Measurements from ENCODE around the gene GIT1. TPM values are rescaled to one million over a fixed set of nuclear protein-coding genes. Genes with fewer than 3 reads are reported as not detected.

Gene GIT1
- total RNA-seq, 2 experiments from 2014 or later = 35.5 to 37.5 TPM

DNA sequence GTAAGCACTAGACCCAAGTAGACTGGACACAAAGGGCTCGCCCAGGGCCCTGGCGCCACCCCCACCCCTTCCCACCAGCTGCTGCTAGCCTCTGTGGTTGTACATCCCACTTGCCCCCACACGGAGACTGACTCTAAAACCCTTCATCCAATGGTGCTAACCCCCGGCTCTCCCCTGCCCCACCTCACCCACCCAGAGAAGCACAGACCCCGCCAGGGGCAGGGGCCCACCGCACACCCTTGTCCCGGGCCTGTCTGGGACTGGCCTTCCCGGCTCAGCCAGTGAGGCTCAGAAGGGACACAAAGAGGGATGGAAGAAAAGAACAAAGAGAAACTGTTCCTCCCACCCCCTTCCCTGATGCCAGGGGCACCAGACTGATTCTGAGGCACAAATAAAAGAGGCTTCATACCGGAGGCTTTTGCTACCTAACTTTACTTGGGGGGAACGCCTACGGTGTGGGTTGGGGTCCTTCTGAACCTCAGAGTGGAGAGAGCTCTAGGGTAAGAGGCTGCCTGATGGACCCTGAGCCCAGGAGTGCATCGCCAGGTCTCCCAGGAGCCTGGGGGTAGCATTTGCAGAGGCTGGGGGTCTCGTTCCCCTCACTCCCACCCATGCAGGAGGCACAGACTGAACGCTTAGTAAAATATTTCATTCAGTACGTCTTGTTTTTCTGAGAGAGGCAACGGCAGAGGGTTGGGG lies 25.1 kb upstream of the GIT1 start:
- intact Hi-C loops (cut with micrococcal nuclease) = loop anchor here (1.0 to 5.0 kb wide), 5 partner anchors 10 to 467 kb away; partner anchors contain the start of genes ABHD15 and TAOK1
- peaks cover 40% of the 10 kb centered on the region for H3K4me1 Mint-ChIP-seq (ENCODE audit: low read depth)
- peak overlapping the region; percentile 81 for H3K4me3 Mint-ChIP-seq
- no peak overlapping the region for H3K27ac Mint-ChIP-seq
- DNase-seq = no peak
- H3K9me3 Mint-ChIP-seq = no peaks in the 10 kb centered on the region
- no peaks in the 10 kb centered on the region for H3K36me3 Mint-ChIP-seq (ENCODE audit: low read depth)
- CTCF ChIA-PET = interaction anchor here (0.8 to 8.6 kb wide), 14 partner anchors 9 to 316 kb away, joined by 3 to 91 read pairs (median 6); partner anchors contain the start of genes ABHD15, ANKRD13B and SSH2
- H3K27me3 Mint-ChIP-seq (ENCODE audit: low read depth) = peaks cover 9% of the 10 kb centered on the region

GRCh38 chr17:29613856-29614255 lies 24.4 kb upstream of the GIT1 start:
- no peak overlapping the region for H3K27ac Mint-ChIP-seq
- intact Hi-C loops (cut with micrococcal nuclease) = loop anchor here (1.0 to 5.0 kb wide), 4 partner anchors 34 to 467 kb away; no protein-coding TSS in a partner anchor
- peak overlapping the region; percentile 43 for H3K4me3 Mint-ChIP-seq
- CTCF ChIA-PET = interaction anchor here (0.9 to 8.6 kb wide), 13 partner anchors 9 to 317 kb away, joined by 3 to 91 read pairs (median 5); partner anchors contain the start of genes ABHD15 and ANKRD13B
- H3K4me1 Mint-ChIP-seq (ENCODE audit: low read depth) = peaks cover 40% of the 10 kb centered on the region
- DNase-seq = no peak
- H3K27me3 Mint-ChIP-seq (ENCODE audit: low read depth) = peaks cover 9% of the 10 kb centered on the region
- H3K9me3 Mint-ChIP-seq = no peaks in the 10 kb centered on the region
- no peaks in the 10 kb centered on the region for H3K36me3 Mint-ChIP-seq (ENCODE audit: low read depth)

- CTCF ChIA-PET = interaction anchor here (0.7 to 8.6 kb wide), 15 partner anchors 10 to 318 kb away, joined by 3 to 91 read pairs (median 4); partner anchors contain the start of gene ANKRD13B
- peaks cover 38% of the 10 kb centered on the region for H3K4me1 Mint-ChIP-seq (ENCODE audit: low read depth)
- no peaks in the 10 kb centered on the region for H3K9me3 Mint-ChIP-seq
- intact Hi-C loops (cut with micrococcal nuclease) = loop anchor here (1.0 to 5.0 kb wide), 3 partner anchors 33 to 466 kb away; no protein-coding TSS in a partner anchor
- no peak overlapping the region for H3K27ac Mint-ChIP-seq
- H3K27me3 Mint-ChIP-seq (ENCODE audit: low read depth) = peaks cover 9% of the 10 kb centered on the region
- H3K36me3 Mint-ChIP-seq (ENCODE audit: low read depth) = no peaks in the 10 kb centered on the region
- peak; percentile 97 for DNase-seq
- H3K4me3 Mint-ChIP-seq = peak overlapping the region; percentile 43
Measured at GRCh38 chr17:29613352-29613837, 23.9 kb upstream of the GIT1 start.

- peaks cover 37% of the 10 kb centered on the region for H3K4me1 Mint-ChIP-seq (ENCODE audit: low read depth)
- H3K9me3 Mint-ChIP-seq = no peaks in the 10 kb centered on the region
- DNase-seq = no peak
- no peaks in the 10 kb centered on the region for H3K36me3 Mint-ChIP-seq (ENCODE audit: low read depth)
- CTCF ChIA-PET = interaction anchor here (0.7 to 8.6 kb wide), 14 partner anchors 9 to 318 kb away, joined by 3 to 91 read pairs (median 4); partner anchors contain the start of gene ANKRD13B
- H3K4me3 Mint-ChIP-seq = peak overlapping the region; percentile 51
- peaks cover 9% of the 10 kb centered on the region for H3K27me3 Mint-ChIP-seq (ENCODE audit: low read depth)
- no peak overlapping the region for H3K27ac Mint-ChIP-seq
- intact Hi-C loops (cut with micrococcal nuclease) = loop anchor here (1.0 to 5.0 kb wide), 3 partner anchors 32 to 465 kb away; no protein-coding TSS in a partner anchor
Measured at GRCh38 chr17:29612404-29613280, 23.2 kb upstream of the GIT1 start.

GRCh38 chr17:29612094-29612403 lies 22.6 kb upstream of the GIT1 start:
- H3K9me3 Mint-ChIP-seq = no peaks in the 10 kb centered on the region
- H3K4me1 Mint-ChIP-seq (ENCODE audit: low read depth) = peaks cover 33% of the 10 kb centered on the region
- intact Hi-C loops (cut with micrococcal nuclease) = loop anchor here (5.0 kb wide), 1 partner anchor 465 kb away; no protein-coding TSS in a partner anchor
- CTCF ChIA-PET = interaction anchor here (3.3 to 8.6 kb wide), 2 partner anchors 19 to 33 kb away, joined by 28 to 91 read pairs; partner anchors contain the start of gene ANKRD13B
- H3K27ac Mint-ChIP-seq = no peak overlapping the region
- peaks cover 9% of the 10 kb centered on the region for H3K27me3 Mint-ChIP-seq (ENCODE audit: low read depth)
- no peak for DNase-seq
- no peak overlapping the region for H3K4me3 Mint-ChIP-seq
- H3K36me3 Mint-ChIP-seq (ENCODE audit: low read depth) = no peaks in the 10 kb centered on the region

DNA sequence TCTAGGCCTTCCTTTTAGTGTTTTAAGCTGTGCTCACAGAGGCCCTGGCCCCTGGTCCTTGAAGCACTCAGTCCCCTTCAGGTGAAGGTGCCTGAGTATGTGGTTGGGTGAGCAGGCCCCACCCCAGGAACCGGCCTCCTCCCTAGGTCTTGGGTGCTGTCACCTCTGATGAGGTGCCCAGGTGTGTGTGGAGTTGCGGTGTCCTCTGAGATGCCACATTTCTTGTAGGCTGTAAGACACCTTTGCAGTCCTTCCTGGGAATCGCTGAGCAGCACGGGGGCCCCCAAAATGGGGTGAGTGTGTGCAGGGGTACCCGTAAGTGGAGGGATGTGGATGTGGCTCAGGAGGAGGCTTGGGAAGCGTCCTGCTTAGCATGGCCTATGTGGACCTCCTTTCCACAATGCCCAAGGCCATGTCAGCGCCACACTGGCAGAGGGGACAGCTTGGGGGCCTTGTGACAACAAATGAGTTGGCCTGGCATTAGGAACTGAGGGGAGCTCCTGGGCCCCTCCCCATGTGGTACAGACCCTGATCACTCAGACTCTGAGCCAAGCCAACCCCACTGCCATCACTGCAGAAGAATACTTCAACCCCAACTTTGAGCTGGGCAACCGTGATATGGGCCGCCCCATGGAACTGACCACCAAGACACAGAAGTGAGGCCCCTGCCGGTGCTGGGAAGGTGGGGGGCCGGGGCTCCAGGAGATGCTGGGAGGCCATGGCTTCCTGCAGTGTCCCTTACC lies 22.1 kb upstream of the GIT1 start:
- peaks cover 28% of the 10 kb centered on the region for H3K4me1 Mint-ChIP-seq (ENCODE audit: low read depth)
- no peaks in the 10 kb centered on the region for H3K36me3 Mint-ChIP-seq (ENCODE audit: low read depth)
- no peak overlapping the region for H3K4me3 Mint-ChIP-seq
- no peak overlapping the region for H3K27ac Mint-ChIP-seq
- CTCF ChIA-PET = interaction anchor here (3.3 to 8.6 kb wide), 2 partner anchors 19 to 32 kb away, joined by 28 to 91 read pairs; partner anchors contain the start of gene ANKRD13B
- H3K9me3 Mint-ChIP-seq = no peaks in the 10 kb centered on the region
- H3K27me3 Mint-ChIP-seq (ENCODE audit: low read depth) = peaks cover 4% of the 10 kb centered on the region
- no peak for DNase-seq
- intact Hi-C loops (cut with micrococcal nuclease) = loop anchor here (5.0 kb wide), 1 partner anchor 464 kb away; no protein-coding TSS in a partner anchor

DNA sequence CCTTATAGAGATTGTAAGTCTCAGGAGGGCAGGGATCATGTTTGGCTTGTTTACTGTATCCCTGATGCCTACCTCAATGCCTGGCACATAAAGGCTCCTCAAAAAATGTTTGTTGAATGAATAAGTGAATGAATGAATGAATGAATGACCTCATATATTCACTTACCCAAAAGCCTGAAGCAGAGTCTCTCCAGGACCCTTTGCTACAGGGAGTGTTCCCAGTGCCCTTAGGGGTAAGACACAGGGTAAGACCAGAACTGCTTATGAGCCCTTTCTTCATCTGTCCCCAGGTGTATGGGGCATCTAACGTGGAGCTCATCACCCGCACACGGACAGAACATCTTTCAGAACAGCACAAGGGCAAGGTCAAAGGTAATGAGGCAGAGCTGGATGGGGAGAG lies 20.9 kb upstream of the GIT1 start:
- Mint-ChIP-seq H3K27ac (no peak overlapping the region), H3K4me3 (no peak overlapping the region), H3K9me3 (no peaks in the 10 kb centered on the region), H3K27me3 (ENCODE audit: low read depth) (no peaks in the 10 kb centered on the region), H3K36me3 (ENCODE audit: low read depth) (no peaks in the 10 kb centered on the region), H3K4me1 (ENCODE audit: low read depth) (peaks cover 19% of the 10 kb centered on the region)
- intact Hi-C loops (cut with micrococcal nuclease) = loop anchor here (5.0 kb wide), 1 partner anchor 463 kb away; no protein-coding TSS in a partner anchor
- no peak for DNase-seq
- CTCF ChIA-PET = interaction anchor here (1.0 kb wide), 1 partner anchor 22 kb away, joined by 3 read pairs; no protein-coding TSS in a partner anchor

DNA sequence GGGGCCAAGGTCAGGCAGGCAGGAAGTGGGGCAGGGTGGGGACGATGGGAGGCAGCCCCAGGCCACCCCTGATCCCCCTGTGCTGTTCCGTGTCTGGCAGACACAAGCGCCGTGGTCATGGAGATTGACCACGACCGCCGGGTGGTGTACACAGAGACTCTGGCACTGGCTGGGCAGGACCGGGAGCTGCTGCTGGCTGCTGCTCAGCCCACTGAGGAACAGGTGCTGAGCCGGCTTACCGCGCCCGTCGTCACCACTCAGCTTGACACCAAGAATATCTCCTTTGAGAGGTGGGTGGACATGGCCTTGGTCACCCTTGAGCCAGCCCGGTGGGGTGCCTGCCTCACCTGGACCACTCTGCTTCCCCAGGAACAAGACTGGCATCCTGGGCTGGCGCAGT lies 19.5 kb upstream of the GIT1 start:
- Mint-ChIP-seq H3K9me3 (no peaks in the 10 kb centered on the region), H3K4me1 (ENCODE audit: low read depth) (peaks cover 5% of the 10 kb centered on the region), H3K4me3 (no peak overlapping the region), H3K27me3 (ENCODE audit: low read depth) (no peaks in the 10 kb centered on the region), H3K36me3 (ENCODE audit: low read depth) (no peaks in the 10 kb centered on the region), H3K27ac (no peak overlapping the region)
- DNase-seq = no peak
- intact Hi-C loops (cut with micrococcal nuclease) = no loop called here
- CTCF ChIA-PET = interaction anchor here (1.4 kb wide), 1 partner anchor 8 kb away, joined by 8 read pairs; no protein-coding TSS in a partner anchor

GRCh38 chr17:29607557-29608195 lies 18.2 kb upstream of the GIT1 start:
- intact Hi-C loops (cut with micrococcal nuclease) = no loop called here
- no peaks in the 10 kb centered on the region for H3K9me3 Mint-ChIP-seq

DNA sequence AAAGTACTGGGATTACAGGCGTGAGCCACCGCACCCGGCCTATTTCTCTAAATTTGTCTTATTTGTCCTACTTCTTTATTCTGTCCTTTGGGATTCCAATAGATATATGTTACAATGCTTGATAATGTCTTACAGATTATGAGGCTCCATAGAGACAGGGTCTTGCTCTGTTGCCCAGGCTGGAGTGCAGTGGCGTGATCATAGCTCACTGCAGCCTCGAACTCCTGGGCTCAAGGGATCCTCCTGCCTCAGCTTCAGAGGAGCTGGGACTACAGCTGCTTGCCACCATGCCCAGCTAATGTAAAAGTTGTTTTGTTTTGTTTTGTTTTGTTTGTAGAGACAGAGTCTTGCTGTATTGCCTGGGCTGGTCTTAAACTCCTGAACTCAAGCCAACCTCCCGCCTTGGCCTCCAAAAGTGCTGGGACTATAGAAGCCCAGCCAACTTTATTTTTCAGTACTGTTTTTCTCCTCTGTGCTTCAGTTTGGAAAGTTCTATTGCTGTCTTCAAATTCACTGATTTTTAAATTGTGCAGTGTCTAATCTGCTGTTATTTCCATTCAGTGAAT lies 13.7 kb upstream of the GIT1 start:
- Mint-ChIP-seq H3K4me3 (no peak overlapping the region), H3K9me3 (no peaks in the 10 kb centered on the region), H3K27me3 (ENCODE audit: low read depth) (no peaks in the 10 kb centered on the region), H3K36me3 (ENCODE audit: low read depth) (no peaks in the 10 kb centered on the region), H3K27ac (no peak overlapping the region), H3K4me1 (ENCODE audit: low read depth) (no peaks in the 10 kb centered on the region)
- intact Hi-C loops (cut with micrococcal nuclease) = no loop called here
- DNase-seq = no peak
- CTCF ChIA-PET = interaction anchor here (1.2 kb wide), 1 partner anchor 10 kb away, joined by 3 read pairs; no protein-coding TSS in a partner anchor

More at GRCh38 chr17:29607557-29608195, 18.2 kb upstream of the GIT1 start:
- CTCF ChIA-PET = interaction anchor here (1.4 kb wide), 1 partner anchor 10 kb away, joined by 8 read pairs; no protein-coding TSS in a partner anchor
- no peak for DNase-seq
- Mint-ChIP-seq H3K4me1 (ENCODE audit: low read depth) (no peaks in the 10 kb centered on the region), H3K4me3 (no peak overlapping the region), H3K36me3 (ENCODE audit: low read depth) (no peaks in the 10 kb centered on the region), H3K27me3 (ENCODE audit: low read depth) (no peaks in the 10 kb centered on the region), H3K27ac (no peak overlapping the region)
